Measurements from ENCODE around the gene ATP1B1.

The ATP1B1 gene

DNA sequence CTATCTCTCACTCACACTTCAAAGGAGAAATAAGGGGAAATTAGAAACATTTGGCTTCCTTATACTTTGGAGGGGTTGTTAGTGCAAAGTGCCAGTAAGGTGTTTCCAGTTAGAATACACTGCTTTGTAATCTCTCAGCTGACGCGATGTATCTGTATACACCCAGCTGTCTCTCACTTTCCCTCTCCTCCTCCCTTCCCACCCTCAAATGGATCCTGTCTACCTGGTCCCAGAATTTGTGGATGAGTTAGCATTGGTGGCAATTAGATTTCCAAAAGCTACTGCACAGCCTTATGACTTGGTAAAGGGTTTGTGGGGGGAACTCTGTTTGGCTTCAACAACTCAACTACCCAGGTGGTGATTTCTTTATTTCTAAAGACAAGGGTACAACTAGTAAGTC, 10.5 kb downstream of the ATP1B1 start:
- TF ChIP-seq, protein P1, sequence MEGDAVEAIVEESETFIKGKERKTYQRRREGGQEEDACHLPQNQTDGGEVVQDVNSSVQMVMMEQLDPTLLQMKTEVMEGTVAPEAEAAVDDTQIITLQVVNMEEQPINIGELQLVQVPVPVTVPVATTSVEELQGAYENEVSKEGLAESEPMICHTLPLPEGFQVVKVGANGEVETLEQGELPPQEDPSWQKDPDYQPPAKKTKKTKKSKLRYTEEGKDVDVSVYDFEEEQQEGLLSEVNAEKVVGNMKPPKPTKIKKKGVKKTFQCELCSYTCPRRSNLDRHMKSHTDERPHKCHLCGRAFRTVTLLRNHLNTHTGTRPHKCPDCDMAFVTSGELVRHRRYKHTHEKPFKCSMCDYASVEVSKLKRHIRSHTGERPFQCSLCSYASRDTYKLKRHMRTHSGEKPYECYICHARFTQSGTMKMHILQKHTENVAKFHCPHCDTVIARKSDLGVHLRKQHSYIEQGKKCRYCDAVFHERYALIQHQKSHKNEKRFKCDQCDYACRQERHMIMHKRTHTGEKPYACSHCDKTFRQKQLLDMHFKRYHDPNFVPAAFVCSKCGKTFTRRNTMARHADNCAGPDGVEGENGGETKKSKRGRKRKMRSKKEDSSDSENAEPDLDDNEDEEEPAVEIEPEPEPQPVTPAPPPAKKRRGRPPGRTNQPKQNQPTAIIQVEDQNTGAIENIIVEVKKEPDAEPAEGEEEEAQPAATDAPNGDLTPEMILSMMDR (IDR thresholded peaks at IDR 0.05; ENCODE audit: extremely low read depth, missing control alignments) = no peak
- DNase-seq (ENCODE audit: low spot score) = no peak

DNA sequence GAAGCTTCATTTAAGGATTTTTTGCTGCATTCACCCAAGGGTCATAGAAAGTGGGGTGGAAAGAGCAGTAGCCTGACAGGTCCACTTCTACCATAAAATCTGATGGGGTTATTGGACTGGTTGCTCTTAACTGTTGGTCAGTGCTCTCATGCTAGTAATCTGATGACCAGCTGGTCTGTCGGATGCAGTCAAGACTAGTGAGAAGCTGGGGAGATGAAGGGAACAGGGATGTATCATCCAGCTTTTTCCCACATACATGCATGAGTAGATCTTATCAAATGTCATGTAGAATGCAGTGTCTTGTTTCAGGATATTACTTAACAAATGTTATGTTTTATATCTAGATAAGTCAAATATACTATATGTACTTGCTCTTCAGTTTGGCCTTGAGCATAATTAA, 11.1 kb downstream of the ATP1B1 start:
- DNase-seq (ENCODE audit: low spot score) = no peak

DNA sequence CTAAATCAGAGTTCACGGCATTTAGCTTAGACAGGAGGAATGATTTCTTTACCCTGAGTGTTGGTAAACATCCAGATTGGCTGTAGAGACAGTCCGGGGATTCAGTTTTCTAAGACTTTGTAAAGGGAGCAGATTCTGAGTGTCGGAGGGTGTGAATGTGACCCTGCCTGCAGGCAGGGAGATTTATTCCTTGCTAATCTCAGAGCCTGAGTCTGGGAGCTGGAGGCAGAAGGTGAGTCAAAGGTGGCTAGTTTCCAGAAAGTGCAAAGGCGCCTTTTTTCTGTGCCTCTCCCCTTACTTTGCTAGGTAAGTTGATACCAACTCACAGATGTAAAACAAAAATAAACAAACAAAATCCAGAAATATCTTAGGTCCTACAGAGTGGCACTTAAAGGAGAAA, 11.7 kb downstream of the ATP1B1 start:
- TF ChIP-seq, protein P1 (IDR thresholded peaks at IDR 0.05; ENCODE audit: extremely low read depth, missing control alignments) = no peak
- DNase-seq (ENCODE audit: low spot score) = no peak

More for the DNA sequence above, 11.1 kb downstream of the ATP1B1 start:
- TF ChIP-seq, protein P1 (IDR thresholded peaks at IDR 0.05; ENCODE audit: extremely low read depth, missing control alignments) = no peak

DNA sequence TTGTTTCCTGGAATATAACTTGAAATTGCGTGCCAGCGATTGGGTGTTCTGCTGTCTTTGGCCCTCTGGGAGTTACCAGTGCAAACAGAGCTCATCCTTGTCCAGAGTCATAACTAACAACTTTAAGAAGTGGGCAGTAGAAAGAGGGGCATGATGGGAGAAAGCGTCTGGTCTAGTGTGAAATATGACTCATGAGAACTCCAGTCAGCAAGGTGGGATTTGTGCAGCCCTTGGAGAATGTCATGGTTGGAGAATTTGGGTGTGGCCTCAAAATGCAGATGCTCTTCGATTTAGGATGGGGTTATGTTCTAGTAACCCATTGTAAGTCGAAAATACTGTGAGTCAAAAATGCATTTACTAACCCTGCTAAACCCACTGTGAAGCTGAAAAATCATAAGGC, 12.9 kb downstream of the ATP1B1 start:
- TF ChIP-seq, protein P1 (IDR thresholded peaks at IDR 0.05; ENCODE audit: extremely low read depth, missing control alignments) = no peak

DNA sequence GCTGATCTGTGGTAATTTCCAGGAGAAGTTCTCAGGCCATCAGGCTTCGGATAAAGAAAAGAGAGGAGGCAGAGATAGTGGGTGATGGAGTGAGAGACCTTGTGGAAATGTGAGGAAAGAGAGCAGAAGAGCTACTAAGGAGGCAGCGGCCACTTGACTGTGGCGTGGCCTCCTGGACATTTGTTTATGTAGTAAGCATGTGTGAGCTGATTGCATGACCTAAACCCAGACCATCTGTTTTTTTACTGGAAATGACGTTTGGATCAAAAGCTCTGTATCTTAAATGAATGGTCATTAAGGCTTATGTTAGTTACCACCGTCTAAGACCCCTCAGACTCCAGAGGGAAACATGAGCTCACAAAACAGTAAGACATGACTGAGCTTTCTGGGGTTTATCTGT, 13.6 kb downstream of the ATP1B1 start:
- TF ChIP-seq, protein P1 (IDR thresholded peaks at IDR 0.05; ENCODE audit: extremely low read depth, missing control alignments) = no peak
- no peak for DNase-seq (ENCODE audit: low spot score)

More for the DNA sequence above, 12.9 kb downstream of the ATP1B1 start:
- DNase-seq (ENCODE audit: low spot score) = no peak

DNA sequence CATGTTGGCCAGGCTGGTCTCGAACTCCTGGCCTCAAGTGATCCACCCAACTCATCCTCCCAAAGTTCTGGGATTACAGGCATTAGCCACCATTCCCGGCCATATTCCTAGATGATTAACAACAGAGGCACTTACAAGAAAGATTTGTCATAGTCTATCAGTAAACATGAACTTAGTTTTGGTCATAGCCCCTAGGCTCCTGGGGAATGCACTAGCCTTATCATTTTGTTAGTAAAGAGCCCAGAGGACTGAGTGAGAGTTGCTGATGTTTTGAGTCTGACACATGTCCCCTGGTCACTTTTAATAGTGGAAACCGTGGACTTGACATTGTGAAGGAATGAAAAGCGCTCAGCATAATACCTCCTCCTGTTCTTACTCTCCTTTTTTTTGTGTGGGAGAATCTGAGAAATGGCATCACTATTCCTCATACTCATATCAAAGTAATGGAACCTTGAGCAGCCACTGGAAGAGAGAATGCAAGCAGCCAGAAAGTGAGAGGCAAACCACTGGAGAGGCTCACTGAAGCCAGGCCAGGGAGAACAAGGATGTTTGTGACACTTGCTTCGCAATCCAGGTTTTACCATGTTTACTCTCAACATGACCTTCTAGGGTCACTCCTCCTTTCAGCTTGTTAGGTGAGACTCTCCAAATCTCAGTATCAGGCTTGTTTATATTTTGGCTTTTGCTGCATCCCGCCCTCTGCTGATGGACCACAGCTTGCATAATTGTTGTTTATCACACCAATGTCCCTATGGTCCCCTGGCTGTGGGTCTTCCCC, 14.8 kb downstream of the ATP1B1 start:
- TF ChIP-seq, protein P1 (IDR thresholded peaks at IDR 0.05; ENCODE audit: extremely low read depth, missing control alignments) = no peak
- DNase-seq (ENCODE audit: low spot score) = no peak

DNA sequence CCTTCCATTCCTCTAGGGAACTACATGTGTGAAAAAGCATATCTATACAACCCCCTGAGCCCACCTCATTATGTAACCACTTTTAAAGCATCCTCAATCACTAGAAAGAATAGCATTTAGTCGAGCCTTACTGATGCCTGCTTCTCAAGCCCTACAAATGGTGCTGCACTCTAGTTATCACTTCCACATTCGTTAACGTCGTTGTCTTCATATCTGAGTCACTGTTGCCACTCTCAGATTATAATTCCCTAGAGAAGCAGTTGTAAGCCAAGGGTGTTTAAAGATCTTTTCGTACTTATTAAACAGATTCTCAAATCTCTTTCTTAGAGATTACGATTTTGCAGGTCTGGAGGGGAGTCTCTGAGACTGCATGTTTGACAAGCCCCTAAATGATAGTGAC, 16.5 kb downstream of the ATP1B1 start:
- peak; percentile 42 for DNase-seq (ENCODE audit: low spot score)
- TF ChIP-seq, protein P1 (IDR thresholded peaks at IDR 0.05; ENCODE audit: extremely low read depth, missing control alignments) = no peak

All from GM20000 (cell line).